SK-N-MC (cell line): ENCODE results near the gene ALS2CL.

Source experiments
- EZH2 ChIP-seq: fragments of 200-600 bp; sonication (generic); IDR thresholded peaks from one replicate; pipeline ENCODE4 v1.6.1; 2017; ENCODE audit warnings: antibody characterized with exemption
- POLR2AphosphoS5 ChIP-seq: IDR thresholded peaks from 2 replicates; pipeline ENCODE4 v1.6.1; 2012; ENCODE audit warnings: mild to moderate bottlenecking, low read depth, low read length, borderline replicate concordance

GRCh38 chr3:46681387-46681786 lies 12.1 kb downstream of the ALS2CL start:
- no peak for TF ChIP-seq POLR2AphosphoS5
- no peak for TF ChIP-seq EZH2
